SKM-1 treated with dmso at 0.1 percent for 144 hours (cell line): ENCODE results near the gene VSIG10L2.

Source experiments
- DNase-seq: peaks from one replicate; lab custom pipeline; 2025; ENCODE audit not compliant: unreplicated experiment; lab: John Stamatoyannopoulos, UW

The VSIG10L2 gene

DNA sequence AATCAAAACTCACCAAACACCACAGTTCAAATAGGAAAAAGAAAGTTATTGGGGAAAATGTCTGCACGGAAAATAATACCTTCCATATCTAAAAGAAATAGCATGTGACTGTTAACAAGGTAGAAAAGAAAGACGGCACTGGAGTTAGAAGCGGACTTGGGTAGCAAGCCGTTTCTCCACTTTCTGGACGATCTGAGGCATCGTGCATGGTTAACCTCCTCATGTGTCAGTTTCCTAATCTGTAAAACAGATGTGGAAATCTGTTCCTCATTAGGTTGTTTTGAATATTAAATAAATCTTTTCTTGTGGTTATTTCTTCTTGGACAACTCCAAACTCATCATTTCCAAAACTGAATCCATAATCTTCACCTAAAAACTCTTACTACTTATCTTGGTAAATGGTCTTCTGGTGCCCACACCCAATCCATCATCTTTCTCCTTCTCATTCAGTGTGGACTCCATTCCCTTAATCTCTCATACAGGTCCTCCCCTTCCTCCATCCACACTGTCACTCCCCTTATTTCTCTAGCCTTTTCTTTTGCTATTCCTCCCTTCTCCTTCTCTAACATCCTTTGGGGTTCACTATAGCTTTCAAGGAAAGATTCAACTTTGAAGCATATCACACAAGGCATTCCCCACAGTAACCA is 53.5 kb downstream of the VSIG10L2 start:
- no peak for DNase-seq

DNA sequence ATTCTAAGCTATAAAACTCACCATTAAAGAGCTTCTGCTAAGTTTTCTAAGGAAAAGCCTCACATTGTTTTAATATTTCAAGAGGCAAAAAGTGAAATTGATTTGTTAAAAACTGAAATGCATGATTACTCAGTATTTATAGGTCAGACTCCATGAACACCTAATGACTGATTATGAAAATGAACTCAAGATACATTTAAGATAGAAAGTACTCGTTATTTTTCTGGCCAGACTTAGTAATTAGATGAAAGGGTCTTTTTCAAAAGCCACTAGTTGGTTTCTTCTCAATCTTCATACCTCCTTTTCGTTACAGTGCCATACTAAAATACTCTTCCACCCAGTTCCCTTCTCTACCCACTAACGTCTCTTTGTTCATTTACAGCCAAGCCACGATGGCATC is 56.3 kb downstream of the VSIG10L2 start:
- DNase-seq, result no peak
